Activated naive CD8-positive, alpha-beta T cell treated with anti-CD3 and anti-CD28 coated beads, Interleukin-2, amount 50 U/mL, for 16 hours (primary cell): Measurements from ENCODE around the gene PHOX2B.
"Not testable (repeated sequence)": the region's sequence is repeated elsewhere in the genome, so short reads cannot be mapped to it uniquely, and the experiment has no call there.

Source experiments
- DNase-seq: peaks from one replicate; pipeline ENCODE4 v3.0.0-alpha.2; 2020; ENCODE audit warnings: low read depth, low spot score

The PHOX2B gene

GRCh38 chr4:41712425-41712824 lies 36.1 kb downstream of the PHOX2B start:
- no peak for DNase-seq

- not testable (repeated sequence) for DNase-seq
These were observed 36.9 kb downstream of the PHOX2B start for GRCh38 chr4:41711654-41712053.

GRCh38 chr4:41709844-41710481 lies 38.6 kb downstream of the PHOX2B start:
- DNase-seq: no peak

GRCh38 chr4:41703785-41704184 lies 44.7 kb downstream of the PHOX2B start:
- no peak for DNase-seq

- DNase-seq: no peak
These were observed 45.8 kb downstream of the PHOX2B start for GRCh38 chr4:41702770-41703169.

GRCh38 chr4:41701983-41702382 lies 46.5 kb downstream of the PHOX2B start:
- no peak for DNase-seq

GRCh38 chr4:41696763-41697162 lies 51.8 kb downstream of the PHOX2B start:
- no peak for DNase-seq

- DNase-seq: no peak
These were observed 52.4 kb downstream of the PHOX2B start for GRCh38 chr4:41696131-41696530.
